K562 (cell line): ENCODE measurements around the gene FSCN2. TPM values are rescaled to one million over a fixed set of nuclear protein-coding genes. Genes with fewer than 3 reads are reported as not detected.

Source experiments
- CBFB ChIP-seq: sonication (generic); formaldehyde crosslinking; IDR thresholded peaks from 2 replicates; pipeline ENCODE4 v1.4.0; 2020; ENCODE audit warnings: mild to moderate bottlenecking, missing genetic modification reagents
- CBX3 ChIP-seq, 2 experiments: IDR thresholded peaks; 1 replicate in 1 of 2; 2 replicates in 1 of 2; pipeline ENCODE4 v1.6.1; 2012; ENCODE audit warnings: inconsistent platforms in 2 of 2, low read length in 2 of 2, borderline replicate concordance in 1 of 2, control low read depth in 1 of 2
- CHCHD3 ChIP-seq: fragments of 250-450 bp; sonication (Bioruptor Pico); IDR thresholded peaks from 2 replicates; pipeline ENCODE4 v2.1.2; 2022; ENCODE audit warnings: mild to moderate bottlenecking
- CTBP1 ChIP-seq: fragments of 450-650 bp; IDR thresholded peaks from 2 replicates; pipeline ENCODE4 v1.6.1; 2016; ENCODE audit warnings: borderline replicate concordance
- DEAF1 ChIP-seq: fragments of 450-650 bp; formaldehyde crosslinking; IDR thresholded peaks from 2 replicates; pipeline ENCODE4 v1.4.0; 2020; ENCODE audit warnings: mild to moderate bottlenecking, moderate library complexity
- DNMT1 ChIP-seq: fragments of 450-650 bp; IDR thresholded peaks from 2 replicates; pipeline ENCODE4 v1.6.1; 2016; ENCODE audit warnings: antibody characterized with exemption, mild to moderate bottlenecking
- HES1 ChIP-seq: fragments of 450-650 bp; IDR thresholded peaks from 2 replicates; pipeline ENCODE4 v1.6.1; 2016; ENCODE audit warnings: low read depth, mild to moderate bottlenecking, moderate library complexity
- NCOA2 ChIP-seq, 2 experiments: fragments of 450-650 bp; IDR thresholded peaks; 2 replicates each; pipeline ENCODE4 v1.6.1; 2018; ENCODE audit warnings: mild to moderate bottlenecking in 2 of 2, moderate library complexity in 1 of 2; ENCODE audit not compliant: partially characterized antibody in 2 of 2
- NFE2 ChIP-seq: IDR thresholded peaks from 2 replicates; pipeline ENCODE4 v1.6.1; 2014; ENCODE audit warnings: antibody characterized with exemption, low read depth
- PTRF ChIP-seq: fragments of 450-650 bp; IDR thresholded peaks from 2 replicates; pipeline ENCODE4 v1.6.1; 2016; ENCODE audit warnings: mild to moderate bottlenecking, missing genetic modification characterization, missing compliant biosample characterization
- RAD51 ChIP-seq: fragments of 450-650 bp; IDR thresholded peaks from 2 replicates; pipeline ENCODE4 v1.7.1; 2016; ENCODE audit warnings: low read depth, mild to moderate bottlenecking, borderline replicate concordance
- RB1 ChIP-seq: fragments of 450-650 bp; IDR thresholded peaks from 2 replicates; pipeline ENCODE4 v1.6.1; 2017; ENCODE audit warnings: low read depth, mild to moderate bottlenecking
- SP1 ChIP-seq: sonication (generic); formaldehyde crosslinking; IDR thresholded peaks from 2 replicates; pipeline ENCODE4 v1.8.1; 2022; ENCODE audit warnings: mild to moderate bottlenecking, missing genetic modification reagents
- SRSF9 ChIP-seq: fragments of 200-400 bp; formaldehyde crosslinking; IDR thresholded peaks from 2 replicates; pipeline ENCODE4 v1.6.1; 2017; ENCODE audit warnings: low read depth, low read length, borderline replicate concordance
- TGIF2 ChIP-seq: sonication (generic); formaldehyde crosslinking; IDR thresholded peaks from 2 replicates; pipeline ENCODE4 v1.8.1; 2022; ENCODE audit warnings: mild to moderate bottlenecking, missing genetic modification reagents, moderate library complexity
- THRAP3 ChIP-seq: fragments of 450-650 bp; IDR thresholded peaks from 2 replicates; pipeline ENCODE4 v1.6.1; 2016; ENCODE audit warnings: mild to moderate bottlenecking, inconsistent platforms, borderline replicate concordance
- ZC3H4 ChIP-seq: sonication (generic); formaldehyde crosslinking; IDR thresholded peaks from 2 replicates; pipeline ENCODE4 v1.9.0; 2021; ENCODE audit warnings: missing genetic modification reagents, borderline replicate concordance
- ZNF184 ChIP-seq: sonication (generic); formaldehyde crosslinking; IDR thresholded peaks from 2 replicates; pipeline ENCODE4 v1.5.0; 2020; ENCODE audit warnings: missing genetic modification reagents
- ZNF282 ChIP-seq: sonication (generic); formaldehyde crosslinking; IDR thresholded peaks from 2 replicates; pipeline ENCODE4 v1.8.1; 2023; ENCODE audit warnings: missing genetic modification reagents
- ZNF316 ChIP-seq: fragments of 450-650 bp; IDR thresholded peaks from 2 replicates; pipeline ENCODE4 v1.6.1; 2016
- ZNF511 ChIP-seq: sonication (generic); formaldehyde crosslinking; IDR thresholded peaks from 2 replicates; pipeline ENCODE4 v1.8.0; 2022; ENCODE audit warnings: mild to moderate bottlenecking, missing genetic modification reagents
- ZNF589 ChIP-seq: fragments of 200-800 bp; sonication (Bioruptor generic); IDR thresholded peaks from 2 replicates; pipeline ENCODE4 v1.6.1; 2016; ENCODE audit warnings: low read depth, missing genetic modification characterization, missing compliant biosample characterization
- ZNF696 ChIP-seq: fragments of 250-450 bp; sonication (Bioruptor Pico); conservative IDR thresholded peaks from 2 replicates; pipeline ENCODE4 v1.4.0; 2020; ENCODE audit warnings: mild to moderate bottlenecking, moderate library complexity
- polyA plus RNA-seq, 8 experiments: library from polyadenylated mRNA; depleted of rRNA in 4 of 8; stranded (reverse) in 5 of 8; unstranded in 3 of 8; fragments of >200 nt; fragmentation: Nextera tagmentation in 2 of 8; fragmentation: Illumina TruSeq in 1 of 8; extraction: Ambion mirVana in 2 of 8; extraction: Trizol in 1 of 8; gene quantifications; 2 replicates each; pipeline versions ENCODE4 v1.2.1 to v1.2.3, GENCODE V29; 2011 to 2014; ENCODE audit warnings: inconsistent platforms in 1 of 8, missing spikeins in 1 of 8
- total RNA-seq, 7 experiments: library from RNA; depleted of rRNA in 6 of 7; stranded (reverse); fragments of >200 nt in 6 of 7; fragmentation: Illumina TruSeq in 2 of 7; extraction: Trizol in 2 of 7; gene quantifications; 2 replicates each; pipeline versions ENCODE4 v1.2.1 to v1.2.3, GENCODE V29; 2011 to 2021; ENCODE audit warnings: low replicate concordance in 1 of 7

The FSCN2 gene
- total and polyA plus RNA-seq, 9 of the 15 experiments (the other 6 are each of a cell fraction or from before 2014, with no cell fraction given) = 0.08 TPM; not detected in 8

- no peak for TF ChIP-seq DEAF1
- TF ChIP-seq THRAP3 = no peak
- TF ChIP-seq CTBP1 = no peak
- no peak for TF ChIP-seq ZNF316
- peak; percentile 49; the same call in 1 of the 2 replicates for TF ChIP-seq SP1 (CRISPR knock-in tag)
- TF ChIP-seq CHCHD3 (CRISPR knock-in tag) = no peak
- 0 out of 2 replicates have a peak, but pooled peaks have one; percentile 38 for TF ChIP-seq CBFB (CRISPR knock-in tag)
- no peak for TF ChIP-seq ZNF282 (CRISPR knock-in tag)
- no peak for TF ChIP-seq RAD51
- 0 out of 2 replicates have a peak, but pooled peaks have one; percentile 11 for TF ChIP-seq RB1
- TF ChIP-seq ZNF696 = no peak
- TF ChIP-seq SRSF9 = no peak
- no peak for TF ChIP-seq NCOA2 (IDR thresholded peaks at IDR 0.05; ENCODE audit: partially characterized antibody in 2 of 2)
- no peak for TF ChIP-seq DNMT1
- 0 out of 2 replicates have a peak, but pooled peaks have one; percentile 38 for TF ChIP-seq ZNF511 (CRISPR knock-in tag)
- TF ChIP-seq PTRF (tag) = no peak
- no peak; the same call in 1 of the 2 replicates for TF ChIP-seq TGIF2 (CRISPR knock-in tag)
- TF ChIP-seq ZNF184 = no peak
- TF ChIP-seq CBX3 (IDR thresholded peaks at IDR 0.05; ENCODE audit: borderline replicate concordance in 1 of 2, low read length in 2 of 2) = no peak
- TF ChIP-seq HES1 = no peak
- no peak for TF ChIP-seq NFE2
- TF ChIP-seq ZC3H4 (CRISPR knock-in tag) = 0 out of 2 replicates have a peak, but pooled peaks have one; percentile 20
- no peak for TF ChIP-seq ZNF589 (CRISPR knock-in tag)
Observed at GRCh38 chr17:81510785-81511553, 17.2 kb upstream of the FSCN2 start (continued).
